IMR-90 (cell line): Measurements from ENCODE around the gene PGRMC1.

Experiments
- CEBPB ChIP-seq: IDR thresholded peaks from 2 replicates; pipeline ENCODE4 v1.6.1; 2012; ENCODE audit warnings: low read depth, low read length, improper control_type of control experiment
- CHD1 ChIP-seq: IDR thresholded peaks from 2 replicates; pipeline ENCODE4 v1.6.1; 2012; ENCODE audit warnings: low read depth, low read length, improper control_type of control experiment
- CTCF ChIP-seq: conservative IDR thresholded peaks from 2 replicates; pipeline ENCODE4 v1.5.1; 2012; ENCODE audit warnings: mild to moderate bottlenecking, low read depth, low read length, improper control_type of control experiment
- ELK1 ChIP-seq: fragments of 150-350 bp; IDR thresholded peaks from 2 replicates; pipeline ENCODE4 v1.6.1; 2016; ENCODE audit warnings: low read depth, mild to moderate bottlenecking, low read length, moderate library complexity, borderline replicate concordance
- MAZ ChIP-seq: IDR thresholded peaks from 2 replicates; pipeline ENCODE4 v1.6.1; 2012; ENCODE audit warnings: low read depth, mild to moderate bottlenecking, low read length, improper control_type of control experiment, moderate library complexity, borderline replicate concordance
- NFE2L2 ChIP-seq: fragments of 150-350 bp; IDR thresholded peaks from 2 replicates; pipeline ENCODE4 v1.6.1; 2016; ENCODE audit warnings: low read depth, mild to moderate bottlenecking, low read length
- POLR2A ChIP-seq: IDR thresholded peaks from 2 replicates; pipeline ENCODE4 v1.6.1; 2012; ENCODE audit warnings: mild to moderate bottlenecking, low read depth, low read length

GRCh38 chrX:119228512-119229252 lies 7.4 kb upstream of the PGRMC1 start:
- TF ChIP-seq CTCF = no peak
- no peak for TF ChIP-seq POLR2A
- TF ChIP-seq CEBPB = no peak
- no peak for TF ChIP-seq NFE2L2
- no peak for TF ChIP-seq CHD1
- no peak for TF ChIP-seq ELK1
- no peak for TF ChIP-seq MAZ
